Ishikawa (cell line): ENCODE results near the gene TXNRD1.
A peak's percentile ranks its signal among the peaks of the same experiment; 100 is the strongest.

Experiments
- CEBPB ChIP-seq: IDR thresholded peaks from 2 replicates; pipeline ENCODE4 v1.6.1; 2012
- CREB1 ChIP-seq: IDR thresholded peaks from 2 replicates; pipeline ENCODE4 v1.6.1; 2012; ENCODE audit warnings: low read depth
- EGR1 ChIP-seq: IDR thresholded peaks from 2 replicates; pipeline ENCODE4 v1.6.1; 2012
- EP300 ChIP-seq: IDR thresholded peaks from 2 replicates; pipeline ENCODE4 v1.6.1; 2012; ENCODE audit warnings: borderline replicate concordance
- FOXM1 ChIP-seq: IDR thresholded peaks from 2 replicates; pipeline ENCODE4 v1.6.1; 2012; ENCODE audit warnings: low read depth, borderline replicate concordance
- MAX ChIP-seq: IDR thresholded peaks from 2 replicates; pipeline ENCODE4 v1.6.1; 2012
- NFIC ChIP-seq: IDR thresholded peaks from 2 replicates; pipeline ENCODE4 v1.6.1; 2012
- RAD21 ChIP-seq: IDR thresholded peaks from 2 replicates; pipeline ENCODE4 v1.6.1; 2012; ENCODE audit warnings: low read depth
- REST ChIP-seq: IDR thresholded peaks from 2 replicates; pipeline ENCODE4 v1.6.1; 2012; ENCODE audit warnings: low read depth, mild to moderate bottlenecking
- TAF1 ChIP-seq: IDR thresholded peaks from 2 replicates; pipeline ENCODE4 v1.6.1; 2012; ENCODE audit warnings: low read depth, mild to moderate bottlenecking
- TCF12 ChIP-seq: IDR thresholded peaks from 2 replicates; pipeline ENCODE4 v1.6.1; 2012; ENCODE audit warnings: low read depth
- YY1 ChIP-seq: IDR thresholded peaks from 2 replicates; pipeline ENCODE4 v1.6.1; 2012; ENCODE audit warnings: low read depth
- ZBTB7A ChIP-seq: IDR thresholded peaks from 2 replicates; pipeline ENCODE4 v1.6.1; 2012; ENCODE audit warnings: low read depth
- TF ChIP-seq, protein P1 (sequence below): IDR thresholded peaks from 2 replicates; pipeline ENCODE4 v1.6.1; 2012

The TXNRD1 gene

DNA sequence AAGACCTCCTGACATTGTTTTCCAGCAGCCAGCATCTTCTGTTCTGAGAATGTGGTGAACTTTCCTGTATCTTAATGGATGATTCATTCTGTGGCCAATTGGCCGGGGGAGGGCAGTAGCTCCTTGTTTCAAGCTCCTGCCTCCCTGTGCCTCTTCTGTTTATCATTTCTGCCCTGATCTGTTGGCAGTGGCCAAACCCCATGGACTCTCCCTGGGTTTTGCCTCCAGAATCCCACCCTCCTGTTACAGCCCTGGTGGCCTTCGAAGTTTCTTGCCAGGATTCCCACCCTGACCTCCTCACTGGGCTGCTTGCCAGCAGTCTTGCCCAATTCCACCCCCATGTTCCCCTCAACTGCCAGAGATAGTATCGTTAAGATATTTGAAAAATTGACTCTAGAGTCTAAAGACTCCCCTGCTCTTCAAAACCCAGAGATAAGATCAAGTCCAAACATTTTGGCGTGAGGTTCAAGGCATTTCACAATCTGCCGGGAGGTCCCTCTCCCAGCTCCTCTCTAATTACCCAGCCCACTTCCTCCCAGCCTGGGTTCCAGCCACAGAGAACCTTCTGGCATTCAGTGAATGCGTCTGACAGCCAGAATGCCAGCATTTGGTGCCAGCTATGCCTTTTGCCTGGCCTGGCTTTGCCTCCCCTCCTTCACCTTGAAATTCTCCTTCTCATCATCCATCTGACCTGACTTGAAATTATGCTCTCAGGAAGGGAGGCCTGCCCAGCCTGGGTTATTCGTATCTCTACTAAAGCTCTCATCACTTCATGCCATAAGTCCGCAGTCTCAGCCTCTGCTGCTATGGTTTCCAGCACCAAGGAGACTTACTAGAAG, 37.7 kb upstream of the TXNRD1 start:
- no peak for TF ChIP-seq NFIC
- no peak for TF ChIP-seq EGR1
- peak; percentile 51 for TF ChIP-seq RAD21
- 0 out of 2 replicates have a peak, but pooled peaks have one; percentile 20 for TF ChIP-seq CEBPB

DNA sequence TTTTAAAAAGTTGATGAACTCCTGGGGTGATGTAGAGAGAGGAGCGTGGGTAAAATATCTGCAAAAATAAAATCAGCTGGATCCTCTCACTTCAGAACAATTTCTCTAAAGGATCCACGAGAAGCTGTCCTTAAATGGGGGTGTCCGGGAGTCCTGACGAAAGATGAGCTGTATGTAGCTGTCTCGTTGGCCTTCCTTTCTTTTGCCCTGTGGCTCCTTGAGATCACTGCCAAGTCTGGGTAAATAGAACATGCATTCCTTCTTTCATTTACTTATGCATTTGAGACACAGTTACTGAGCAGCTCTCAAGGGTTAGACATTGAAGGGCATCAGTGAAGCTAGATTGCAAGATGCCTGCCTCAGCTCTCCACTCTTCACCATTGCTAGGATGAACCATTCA, 35.2 kb upstream of the TXNRD1 start:
- TF ChIP-seq REST, result no peak
- TF ChIP-seq MAX, result no peak
- TF ChIP-seq EGR1, result no peak
- TF ChIP-seq, protein P1, sequence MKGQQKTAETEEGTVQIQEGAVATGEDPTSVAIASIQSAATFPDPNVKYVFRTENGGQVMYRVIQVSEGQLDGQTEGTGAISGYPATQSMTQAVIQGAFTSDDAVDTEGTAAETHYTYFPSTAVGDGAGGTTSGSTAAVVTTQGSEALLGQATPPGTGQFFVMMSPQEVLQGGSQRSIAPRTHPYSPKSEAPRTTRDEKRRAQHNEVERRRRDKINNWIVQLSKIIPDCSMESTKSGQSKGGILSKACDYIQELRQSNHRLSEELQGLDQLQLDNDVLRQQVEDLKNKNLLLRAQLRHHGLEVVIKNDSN, result no peak

GRCh38 chr12:104181313-104181712, 34.3 kb upstream of the TXNRD1 start:
- TF ChIP-seq ZBTB7A (no peak), CEBPB (no peak), RAD21 (no peak), TCF12 (no peak), NFIC (no peak), CREB1 (no peak), REST (no peak), FOXM1 (no peak), EP300 (no peak), YY1 (no peak), TAF1 (no peak)
- TF ChIP-seq, protein P1, result no peak

GRCh38 chr12:104182144-104182543, 33.4 kb upstream of the TXNRD1 start:
- TF ChIP-seq ZBTB7A (no peak), TCF12 (no peak), FOXM1 (no peak), REST (no peak), RAD21 (no peak), MAX (no peak), CEBPB (no peak), EGR1 (no peak), YY1 (no peak)
- TF ChIP-seq, protein P1, result no peak
